GM18508 (cell line): ENCODE measurements around the gene PRTFDC1.

ENCODE experiments used
- ATAC-seq: cut with Tn5 transposase; IDR thresholded peaks from one replicate; pipeline ENCODE4 v1.9.1; 2021; ENCODE audit warnings: moderate number of reproducible peaks; ENCODE audit not compliant: insufficient read depth, unreplicated experiment

PRTFDC1 gene

GRCh38 chr10:24814568-24815313 lies 137.7 kb downstream of the PRTFDC1 start:
- no peak for ATAC-seq

GRCh38 chr10:24813856-24814255 lies 138.6 kb downstream of the PRTFDC1 start:
- ATAC-seq, result no peak

- ATAC-seq, result no peak
Measured at GRCh38 chr10:24806262-24806661, 146.1 kb downstream of the PRTFDC1 start.

- ATAC-seq, result no peak
Measured at GRCh38 chr10:24804956-24805355, 147.4 kb downstream of the PRTFDC1 start.

- ATAC-seq, result no peak
Measured at GRCh38 chr10:24804392-24804791, 148.0 kb downstream of the PRTFDC1 start.

- no peak for ATAC-seq
Measured at GRCh38 chr10:24802378-24802777, 150.0 kb downstream of the PRTFDC1 start.

GRCh38 chr10:24800861-24801260 lies 151.5 kb downstream of the PRTFDC1 start:
- ATAC-seq, result no peak
